KOPT-K1 (cell line): ENCODE measurements around the gene GAL3ST1.
"Not testable (repeated sequence)": the region's sequence is repeated elsewhere in the genome, so short reads cannot be mapped to it uniquely, and the experiment has no call there.

Experiments used
- H3K27ac ChIP-seq: fragments of 200-600 bp; sonication (generic); 2 replicates; pipeline ENCODE4 v1.5.1; 2016; ENCODE audit warnings: antibody characterized with exemption, mild to moderate bottlenecking, low read depth, low read length; ENCODE audit not compliant: poor library complexity, severe bottlenecking
- H3K36me3 ChIP-seq: fragments of 200-600 bp; sonication (generic); 2 replicates; pipeline ENCODE4 v1.5.1; 2017; ENCODE audit warnings: antibody characterized with exemption, mild to moderate bottlenecking, low read length, moderate library complexity; ENCODE audit not compliant: insufficient read depth
- H3K9me3 ChIP-seq: fragments of 200-600 bp; sonication (generic); 2 replicates; pipeline ENCODE4 v1.5.1; 2017; ENCODE audit warnings: antibody characterized with exemption, low read length, mild to moderate bottlenecking; ENCODE audit not compliant: insufficient read depth, poor library complexity, severe bottlenecking

Gene GAL3ST1

GRCh38 chr22:30604723-30605122 is 30.3 kb upstream of the GAL3ST1 start:
- no peaks in the 10 kb centered on the region for H3K9me3 ChIP-seq
- H3K27ac ChIP-seq = no peak overlapping the region
- H3K36me3 ChIP-seq = no peaks in the 10 kb centered on the region

DNA sequence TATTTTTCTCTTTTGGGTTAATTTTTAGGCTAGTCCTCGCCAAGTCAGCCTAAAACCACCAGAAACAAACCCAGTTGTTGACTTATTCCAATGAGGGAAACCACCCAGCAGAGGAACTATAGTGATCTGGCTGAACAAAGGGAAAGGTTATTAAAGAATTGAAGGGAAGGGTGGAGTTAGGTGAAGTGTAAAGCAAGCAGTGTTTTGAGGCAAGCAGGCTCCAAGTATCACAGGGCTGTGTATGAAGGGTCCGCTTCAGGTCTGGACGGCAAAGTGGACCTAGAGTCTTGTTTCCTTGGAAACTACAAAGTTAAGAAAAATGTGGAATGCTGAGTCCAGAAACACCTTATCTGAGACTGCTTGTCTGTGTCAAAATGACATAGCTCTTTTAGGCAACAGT is 29.3 kb upstream of the GAL3ST1 start:
- Histone ChIP-seq H3K36me3 (no peaks in the 10 kb centered on the region), H3K9me3 (no peaks in the 10 kb centered on the region), H3K27ac (no peak overlapping the region)

DNA sequence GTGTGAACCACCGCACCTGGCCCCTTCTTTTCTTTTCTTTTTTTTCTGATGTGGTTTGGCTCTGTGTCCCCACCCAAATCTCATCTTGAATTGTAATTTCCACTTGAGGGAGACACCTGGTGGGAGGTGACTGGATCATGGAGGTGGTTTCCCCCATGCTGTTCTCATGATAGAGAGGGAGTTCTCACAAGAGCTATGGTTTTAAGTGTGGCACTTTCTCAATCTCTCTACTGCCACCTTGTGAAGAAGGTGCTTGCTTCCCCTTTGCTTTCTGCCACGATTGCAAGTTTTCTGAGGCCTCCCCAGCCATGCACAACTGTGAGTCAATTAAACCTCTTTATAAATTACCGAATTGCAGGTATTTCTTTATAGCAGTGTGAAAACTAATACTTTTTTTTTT is 27.6 kb upstream of the GAL3ST1 start:
- no peak overlapping the region for H3K27ac ChIP-seq
- no peaks in the 10 kb centered on the region for H3K36me3 ChIP-seq
- H3K9me3 ChIP-seq = no peaks in the 10 kb centered on the region

DNA sequence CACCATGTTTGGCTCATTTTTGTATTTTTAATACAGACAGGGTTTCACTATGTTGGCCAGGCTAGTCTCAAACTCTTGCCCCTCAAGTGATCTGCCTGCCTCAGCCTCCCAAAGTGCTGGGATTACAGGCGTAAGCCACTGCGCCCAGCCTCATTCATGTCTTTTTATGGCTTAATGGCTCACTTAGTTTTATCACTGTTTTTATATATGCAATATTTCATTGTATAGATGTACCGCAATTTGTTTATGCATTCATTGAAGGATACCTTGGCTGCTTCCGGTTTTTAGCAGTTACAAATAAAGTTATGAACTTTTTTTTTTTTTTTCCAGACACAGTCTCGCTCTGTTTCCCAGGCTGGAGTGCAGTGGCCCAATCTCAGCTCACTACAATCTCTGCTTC is 27.0 kb upstream of the GAL3ST1 start:
- no peaks in the 10 kb centered on the region for H3K9me3 ChIP-seq
- no peak overlapping the region for H3K27ac ChIP-seq
- no peaks in the 10 kb centered on the region for H3K36me3 ChIP-seq

DNA sequence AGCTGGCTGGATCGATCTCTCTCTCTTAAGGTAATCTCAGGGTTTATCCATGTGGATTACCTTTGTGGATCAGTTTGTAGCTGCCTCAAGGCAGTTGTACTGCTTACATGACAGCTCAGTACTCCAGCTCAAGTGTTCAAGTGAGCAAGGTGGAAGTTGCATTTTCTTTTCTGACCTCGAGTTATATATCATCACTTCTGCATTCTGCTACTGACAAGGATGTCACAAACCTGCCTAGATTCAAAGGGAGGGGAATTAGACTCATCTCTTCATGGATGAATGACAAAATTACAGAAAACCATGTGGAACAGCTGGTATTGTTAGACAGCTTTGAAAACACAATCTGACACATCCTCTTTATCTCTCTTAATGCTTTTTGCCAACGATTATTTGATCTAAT is 26.5 kb upstream of the GAL3ST1 start:
- H3K36me3 ChIP-seq = no peaks in the 10 kb centered on the region
- no peak overlapping the region for H3K27ac ChIP-seq
- H3K9me3 ChIP-seq = no peaks in the 10 kb centered on the region

DNA sequence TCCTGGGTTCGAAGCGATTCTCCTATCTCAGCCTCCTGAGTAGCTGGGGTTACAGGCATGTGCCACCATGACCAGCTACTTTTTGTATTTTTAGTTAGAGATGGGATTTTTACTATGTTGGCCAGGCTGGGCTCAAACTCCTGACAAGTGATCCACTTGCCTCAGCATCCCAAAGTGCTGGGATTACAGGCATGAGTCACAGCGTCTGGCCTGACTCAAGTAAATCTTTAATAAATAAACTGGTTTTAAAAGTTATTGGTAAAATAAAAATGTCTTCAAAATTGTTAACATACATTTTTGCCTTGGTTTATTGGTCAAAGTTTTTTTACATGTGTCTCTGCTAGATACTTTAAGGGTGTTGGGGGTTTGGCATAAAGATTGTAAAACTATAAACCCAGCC is 24.5 kb upstream of the GAL3ST1 start:
- Histone ChIP-seq H3K27ac (no peak overlapping the region), H3K36me3 (no peaks in the 10 kb centered on the region), H3K9me3 (no peaks in the 10 kb centered on the region)

GRCh38 chr22:30596886-30597285 is 22.4 kb upstream of the GAL3ST1 start:
- Histone ChIP-seq H3K27ac (no peak overlapping the region), H3K9me3 (no peaks in the 10 kb centered on the region), H3K36me3 (no peaks in the 10 kb centered on the region)

DNA sequence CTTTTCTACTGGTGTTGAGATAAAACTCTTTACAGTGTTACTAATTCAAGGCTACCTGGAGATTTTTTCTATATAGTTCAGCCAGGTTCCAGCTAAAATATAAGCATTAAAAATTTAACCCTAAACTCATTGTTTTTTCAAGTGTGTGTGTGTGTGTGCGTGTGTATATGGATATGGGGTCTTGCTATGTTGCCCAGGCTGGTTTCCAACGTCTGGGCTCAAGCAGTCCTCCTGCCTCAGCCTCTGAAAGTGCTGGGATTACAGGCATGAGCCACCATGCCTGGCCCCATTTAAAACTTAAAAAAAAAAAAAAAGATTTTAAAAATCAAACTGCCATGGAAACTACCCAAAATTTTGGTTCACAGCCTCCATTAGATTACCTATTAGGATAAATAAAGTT is 21.7 kb upstream of the GAL3ST1 start:
- no peaks in the 10 kb centered on the region for H3K36me3 ChIP-seq
- H3K9me3 ChIP-seq = no peaks in the 10 kb centered on the region
- no peak overlapping the region for H3K27ac ChIP-seq

GRCh38 chr22:30592360-30592713 is 17.9 kb upstream of the GAL3ST1 start:
- H3K9me3 ChIP-seq, H3K27ac ChIP-seq: not testable (repeated sequence)
- H3K36me3 ChIP-seq = peaks cover 30% of the 10 kb centered on the region

GRCh38 chr22:30591588-30592359 is 17.3 kb upstream of the GAL3ST1 start, which contains the start of gene PES1:
Gene PES1 (minus strand): TSS chr22:30591910. CDS start chr22:30591833, 77 bp downstream.
- Histone ChIP-seq H3K36me3 (peaks cover 35% of the 10 kb centered on the region), H3K9me3 (no peaks in the 10 kb centered on the region), H3K27ac (peak within 1 kb of the TSS; percentile 81)

GRCh38 chr22:30591191-30591587 is 16.7 kb upstream of the GAL3ST1 start:
- peak overlapping the region; percentile 81 for H3K27ac ChIP-seq
- peaks cover 41% of the 10 kb centered on the region for H3K36me3 ChIP-seq
- H3K9me3 ChIP-seq = no peaks in the 10 kb centered on the region

DNA sequence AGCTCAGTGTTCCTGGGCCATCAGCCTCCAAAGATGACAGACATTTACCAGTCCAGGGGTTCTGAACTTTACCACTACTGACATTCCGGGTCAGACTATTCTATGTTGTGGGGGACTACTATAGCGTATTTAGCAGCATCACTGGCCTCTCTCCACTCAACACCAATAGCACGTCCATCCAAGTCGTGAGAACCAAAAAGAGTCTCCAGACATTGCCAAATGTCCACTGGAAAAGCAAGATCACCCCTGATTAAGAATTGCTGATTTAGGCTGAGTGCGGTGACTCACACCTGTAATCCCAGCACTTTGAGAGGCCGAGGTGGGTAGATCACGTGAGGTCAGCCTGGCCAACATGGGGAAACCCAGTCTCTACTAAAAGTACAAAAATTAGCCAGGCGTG is 11.9 kb upstream of the GAL3ST1 start:
- Histone ChIP-seq H3K36me3 (peaks cover 89% of the 10 kb centered on the region), H3K9me3 (no peaks in the 10 kb centered on the region), H3K27ac (no peak overlapping the region)

DNA sequence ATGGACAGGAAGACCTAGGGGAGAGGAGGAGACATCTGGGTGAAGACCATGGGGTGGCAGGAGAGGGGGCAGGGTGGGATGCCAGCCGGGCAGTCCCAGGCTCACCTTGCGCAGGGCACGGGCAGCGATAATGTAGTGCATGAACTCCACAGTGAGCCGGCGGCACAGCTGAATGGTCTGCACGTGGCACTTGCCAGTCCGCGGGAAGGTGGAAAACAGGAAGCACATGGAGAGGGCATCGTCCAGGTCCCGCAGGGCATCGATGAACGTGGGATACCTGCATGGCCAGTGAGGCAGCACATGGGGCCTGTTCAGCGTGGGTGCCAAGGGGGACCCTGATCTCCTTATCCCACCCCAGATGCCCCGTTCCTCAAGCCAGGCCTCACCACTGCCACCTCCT is 10.0 kb upstream of the GAL3ST1 start:
- no peak overlapping the region for H3K27ac ChIP-seq
- H3K36me3 ChIP-seq = peaks cover 100% of the 10 kb centered on the region

DNA sequence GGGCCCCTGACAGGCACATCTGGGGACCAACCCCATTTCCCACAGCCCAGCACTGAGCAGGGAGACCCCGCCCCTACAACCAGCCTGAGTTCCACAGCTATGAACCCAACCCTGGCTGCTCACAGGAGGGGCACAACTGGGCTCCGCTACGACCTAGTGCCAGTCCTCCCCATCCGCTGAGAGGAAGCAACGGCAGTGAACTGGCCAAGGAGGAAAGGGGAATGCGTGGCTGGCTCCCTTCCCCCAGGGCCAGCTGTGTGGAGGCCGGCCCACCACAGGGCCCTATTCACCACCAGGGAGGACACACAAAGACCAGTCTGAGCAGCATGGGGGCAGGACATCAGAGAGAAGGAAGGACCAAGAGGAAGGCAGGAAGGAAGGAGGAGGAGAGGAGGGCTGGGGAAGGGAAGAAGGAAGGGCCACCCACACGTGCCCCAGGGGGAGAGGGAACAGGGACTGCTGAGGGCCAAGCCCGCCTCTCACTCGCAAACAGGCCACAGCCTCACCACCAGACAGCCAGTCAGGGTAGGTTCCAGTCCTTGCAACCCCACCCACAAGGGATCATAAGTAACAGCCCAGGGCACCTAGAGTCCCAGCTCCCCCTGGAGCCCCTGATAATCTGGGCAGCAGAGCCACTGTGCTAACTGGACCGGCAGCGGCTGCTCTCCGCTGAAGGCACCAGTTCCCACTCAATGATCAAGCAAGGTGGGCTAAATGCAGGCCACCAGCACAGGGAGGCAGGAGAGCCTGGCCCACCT is 8.5 kb upstream of the GAL3ST1 start:
- peaks cover 100% of the 10 kb centered on the region for H3K36me3 ChIP-seq
- H3K27ac ChIP-seq = no peak overlapping the region
- H3K9me3 ChIP-seq = no peaks in the 10 kb centered on the region

More for the DNA sequence above, 10.0 kb upstream of the GAL3ST1 start:
- H3K9me3 ChIP-seq = no peaks in the 10 kb centered on the region

- H3K36me3 ChIP-seq = peaks cover 100% of the 10 kb centered on the region
Measured at GRCh38 chr22:30582051-30582450, 7.6 kb upstream of the GAL3ST1 start.

DNA sequence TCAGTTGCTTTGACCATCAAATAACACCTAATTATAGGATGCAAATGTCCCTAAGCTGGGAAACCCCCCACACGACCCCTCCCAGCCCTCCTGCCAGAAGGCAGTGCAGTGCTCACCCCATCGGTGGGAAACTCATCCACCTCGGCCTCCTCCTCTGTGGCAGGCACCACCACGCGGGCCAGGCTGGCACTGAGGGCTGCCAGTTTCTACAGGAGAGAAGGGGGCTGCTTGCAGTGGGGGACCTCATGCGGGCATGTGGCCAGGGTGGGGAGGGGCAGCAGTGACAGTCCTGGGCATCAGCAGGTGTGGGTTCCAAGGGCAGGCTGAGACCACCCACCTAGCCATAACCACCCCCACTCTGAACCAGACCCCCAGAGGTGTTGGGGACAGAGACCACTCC is 6.4 kb upstream of the GAL3ST1 start:
- Histone ChIP-seq H3K9me3 (no peaks in the 10 kb centered on the region), H3K36me3 (peaks cover 100% of the 10 kb centered on the region), H3K27ac (no peak overlapping the region)

More at GRCh38 chr22:30582051-30582450, 7.6 kb upstream of the GAL3ST1 start:
- Histone ChIP-seq H3K27ac (no peak overlapping the region), H3K9me3 (no peaks in the 10 kb centered on the region)
